ENCODE measurements around the gene SLIT1.

SLIT1 gene

GRCh38 chr10:97199152-97199551, 13.4 kb upstream of the SLIT1 start:
- DNase-seq: no peak

- DNase-seq: no peak
Observed at GRCh38 chr10:97197030-97197500, 11.3 kb upstream of the SLIT1 start.

- peak; percentile 12 for DNase-seq
Observed at GRCh38 chr10:97196223-97197029, 10.7 kb upstream of the SLIT1 start.

DNA sequence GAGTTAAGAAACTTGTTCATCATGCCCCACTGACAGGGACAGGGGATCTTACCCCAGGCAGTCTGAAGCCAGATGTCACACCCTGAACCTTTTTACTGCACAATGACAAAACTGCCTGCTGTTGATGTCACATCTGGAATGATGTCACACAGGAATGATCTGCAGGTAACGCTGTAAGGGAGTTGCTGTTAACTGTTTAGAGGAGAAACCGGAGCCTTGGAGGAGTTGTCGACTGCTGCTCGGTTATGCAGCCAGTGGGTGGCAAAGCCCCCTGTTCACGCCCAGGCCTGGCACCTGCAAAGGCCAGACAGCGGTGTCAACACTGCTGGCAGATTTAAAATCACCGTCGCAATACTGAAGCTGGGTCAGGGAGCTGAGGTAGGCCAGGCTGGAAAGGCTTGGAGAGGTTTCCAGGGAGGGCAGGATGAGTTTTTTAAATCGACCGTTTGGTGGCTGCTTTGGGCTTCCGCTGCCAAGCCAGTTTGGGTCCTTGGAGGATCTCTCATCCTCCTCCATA, 10.0 kb upstream of the SLIT1 start:
- DNase-seq: no peak

DNA sequence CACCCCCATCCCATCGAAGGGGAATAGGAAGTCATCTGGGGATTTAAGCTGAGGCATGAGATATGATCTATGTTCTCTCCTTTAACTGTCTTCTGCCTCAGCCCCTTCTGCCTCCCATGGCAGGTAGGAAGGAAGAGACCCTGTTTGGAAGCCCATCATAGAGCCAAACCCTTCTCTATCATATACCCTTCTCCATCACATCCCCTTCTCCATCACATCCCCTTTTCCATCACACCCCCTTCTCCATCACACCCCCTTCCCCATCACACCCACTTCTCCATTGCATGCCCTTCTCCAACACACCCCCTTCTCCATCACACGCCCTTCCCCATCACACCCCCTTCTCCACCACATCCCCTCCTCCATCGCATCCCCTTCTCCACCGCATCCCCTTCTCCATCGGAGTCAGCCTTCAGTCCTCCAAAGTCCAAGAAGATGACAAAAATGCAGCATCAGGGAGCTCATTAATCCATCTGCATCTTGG, 7.2 kb upstream of the SLIT1 start:
- no peak for DNase-seq

GRCh38 chr10:97190450-97190849, 4.7 kb upstream of the SLIT1 start:
- no peak for DNase-seq

DNA sequence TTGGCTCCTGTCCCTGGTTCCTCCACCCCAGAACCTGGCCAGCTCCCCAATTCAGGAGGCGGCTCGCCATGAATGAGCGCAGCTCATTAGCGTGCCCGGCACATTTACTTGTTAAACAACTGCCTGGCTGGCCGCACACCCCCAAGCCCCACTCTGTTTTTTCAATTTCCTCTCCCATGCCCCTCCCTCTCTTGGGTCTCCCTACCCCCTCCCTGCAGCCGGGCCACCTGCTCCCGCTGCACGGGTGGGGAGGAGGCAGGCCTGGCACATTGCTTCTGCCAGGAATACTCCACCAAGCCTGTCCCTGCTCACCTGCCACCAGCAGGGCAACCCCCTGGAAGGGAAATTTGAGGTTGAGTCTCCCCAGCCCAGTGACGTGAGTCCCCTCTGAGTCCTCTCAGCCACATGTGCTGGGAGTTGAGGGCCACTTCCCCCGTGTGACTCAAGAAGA, 2.5 kb upstream of the SLIT1 start:
- no peak for DNase-seq

DNA sequence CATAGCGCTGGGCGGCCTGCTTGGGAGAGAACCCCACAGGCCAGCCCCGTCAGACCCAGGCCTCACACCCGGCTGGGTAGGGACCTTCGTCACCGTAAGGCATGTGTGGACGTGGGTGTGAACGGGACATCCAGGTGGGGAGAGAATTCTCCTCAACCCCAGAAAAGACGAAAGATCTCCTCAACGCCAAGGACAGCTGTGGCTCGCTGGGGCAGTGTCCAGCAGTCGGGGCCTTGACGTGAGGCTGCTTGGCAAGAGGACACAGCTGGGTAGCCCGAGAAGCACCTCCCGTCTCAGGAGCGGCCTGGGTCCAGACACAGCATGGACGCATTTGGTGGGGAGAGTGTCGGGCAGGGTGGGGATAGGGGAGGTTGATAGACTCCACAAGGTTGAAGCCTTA, 1.2 kb upstream of the SLIT1 start:
- DNase-seq: no peak

GRCh38 chr10:97184971-97185325, 811 bp downstream of the SLIT1 start:
- DNase-seq: no peak

- DNase-seq: no peak
Observed at GRCh38 chr10:97183314-97183713, 2.4 kb downstream of the SLIT1 start.

DNA sequence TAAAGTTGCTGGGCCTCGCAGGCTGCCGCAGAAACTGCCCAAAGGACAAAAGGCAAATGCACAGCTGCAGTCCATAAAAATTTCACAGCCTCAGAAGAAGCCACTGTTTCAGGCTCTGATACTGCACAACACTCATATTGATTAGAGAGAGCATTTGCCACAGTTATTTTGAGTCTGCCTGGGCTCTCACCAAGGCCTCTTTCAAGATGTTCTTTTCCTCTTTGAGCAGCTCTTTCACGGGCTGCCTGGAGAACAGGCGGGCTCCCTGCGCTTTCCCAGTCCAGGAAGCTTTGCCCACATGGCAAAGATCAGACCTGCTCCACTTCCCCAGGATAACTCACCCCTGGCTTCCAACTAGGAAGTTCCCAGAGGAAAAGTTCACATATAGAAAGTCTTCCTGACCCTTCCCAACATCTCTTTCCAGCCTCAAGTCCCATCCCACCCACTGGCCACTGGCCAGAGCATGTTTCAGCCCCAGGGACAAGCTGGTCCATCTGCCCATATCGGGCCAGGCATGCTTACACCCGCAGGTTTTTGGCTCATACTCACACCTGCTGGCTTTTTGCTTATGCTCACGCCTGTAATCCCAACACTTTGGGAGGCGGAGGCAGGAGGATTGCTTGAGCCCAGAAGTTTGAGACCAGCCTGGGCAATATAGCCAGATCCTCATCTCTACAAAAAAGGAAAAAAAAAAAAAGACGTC, 3.3 kb downstream of the SLIT1 start:
- no peak for DNase-seq

GRCh38 chr10:97180986-97181385, 4.8 kb downstream of the SLIT1 start:
- no peak for DNase-seq

DNA sequence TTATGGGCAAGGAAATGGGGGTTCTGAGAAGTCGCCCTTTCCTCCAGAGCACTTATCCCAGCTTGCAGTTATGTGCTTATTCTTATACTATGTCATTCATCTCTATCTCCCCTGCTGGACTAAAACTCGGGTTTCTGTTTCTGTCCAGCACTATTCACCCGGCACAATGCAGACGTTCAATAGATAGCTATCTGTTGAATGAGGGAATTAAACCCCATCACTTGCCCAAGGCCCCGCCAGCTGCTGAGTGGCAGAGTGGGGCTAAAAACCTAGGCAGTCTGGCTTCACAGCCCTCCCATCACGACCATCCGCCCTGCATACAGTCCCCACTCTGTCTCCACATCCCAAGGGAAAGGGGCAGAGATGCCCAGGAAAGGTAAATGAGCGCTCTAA, 5.4 kb downstream of the SLIT1 start:
- no peak for DNase-seq

DNA sequence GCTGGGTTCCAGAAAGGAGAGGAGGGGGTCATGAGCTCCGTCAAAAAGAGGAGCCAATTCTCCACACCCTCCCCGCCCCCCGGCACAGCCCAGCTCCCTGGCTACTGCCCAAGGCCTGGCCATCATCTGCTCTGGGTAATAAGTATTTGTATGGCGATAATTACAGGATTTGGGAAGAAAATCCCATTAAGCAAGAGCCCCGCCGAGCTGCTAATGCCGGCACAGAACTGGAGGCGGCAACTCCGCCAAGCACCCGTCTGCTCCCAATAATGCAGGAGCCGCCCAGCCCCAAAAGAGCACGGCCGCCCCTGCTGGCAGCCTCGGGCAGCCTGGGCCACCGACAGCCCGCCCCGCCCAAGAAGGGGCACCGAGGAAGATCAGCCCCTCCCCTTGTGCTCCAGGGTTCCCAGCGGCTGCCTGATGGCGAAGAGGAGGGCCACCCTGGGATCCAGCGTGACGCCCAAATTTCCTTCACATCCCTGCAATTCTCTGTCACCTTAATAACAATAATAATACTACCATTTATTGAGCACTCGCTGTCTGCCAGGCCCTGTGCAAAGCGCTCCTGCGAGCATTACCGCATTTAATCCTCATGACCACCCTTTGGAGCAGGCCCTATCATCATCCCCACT, 5.9 kb downstream of the SLIT1 start:
- DNase-seq: peak; percentile 33

DNA sequence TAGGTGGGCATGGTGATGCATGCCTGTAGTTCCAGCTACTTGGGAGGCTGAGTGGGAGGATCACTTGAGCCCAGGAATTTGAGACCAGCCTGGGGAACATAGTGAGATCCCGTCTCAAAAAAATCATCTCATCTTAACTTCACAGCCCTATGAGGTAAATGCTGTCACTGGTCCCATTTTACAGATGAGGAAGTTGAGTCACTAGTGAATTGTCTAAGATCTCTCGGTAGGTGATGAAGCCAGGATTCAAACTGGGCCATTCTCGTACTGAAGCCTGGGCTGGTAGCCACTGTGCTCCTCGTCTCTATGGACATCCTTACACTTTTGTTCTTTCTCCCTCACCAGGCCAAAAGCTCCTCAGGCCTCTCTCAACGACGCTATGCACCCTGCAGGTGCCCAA, 6.4 kb downstream of the SLIT1 start:
- DNase-seq: no peak

- DNase-seq: no peak
Observed at GRCh38 chr10:97178074-97178473, 7.7 kb downstream of the SLIT1 start.

DNA sequence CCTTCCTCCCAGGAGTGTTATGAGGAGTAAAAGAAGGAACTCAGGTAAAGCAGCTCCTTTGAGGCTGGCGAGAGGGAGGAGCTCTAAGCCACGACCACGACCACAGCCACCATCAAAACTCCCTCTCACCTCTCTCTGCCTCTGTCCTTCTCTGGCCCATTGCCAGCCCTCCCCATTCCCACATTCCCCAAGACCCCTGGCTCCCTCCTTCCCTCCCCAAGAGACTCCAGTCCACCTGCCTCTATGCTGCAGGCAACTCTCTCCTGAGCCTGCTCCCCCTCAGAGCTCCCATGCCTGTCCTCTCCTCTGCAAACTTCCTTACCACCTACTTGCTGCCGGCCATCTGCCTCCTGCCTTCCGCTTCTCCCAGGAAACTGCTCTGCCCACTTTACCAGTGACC, 9.5 kb downstream of the SLIT1 start:
- DNase-seq: no peak

GRCh38 chr10:97175586-97175985, 10.2 kb downstream of the SLIT1 start:
- DNase-seq: no peak

- no peak for DNase-seq
Observed at GRCh38 chr10:97174941-97175340, 10.8 kb downstream of the SLIT1 start.

GRCh38 chr10:97174276-97174775, 11.4 kb downstream of the SLIT1 start:
- DNase-seq: no peak

DNA sequence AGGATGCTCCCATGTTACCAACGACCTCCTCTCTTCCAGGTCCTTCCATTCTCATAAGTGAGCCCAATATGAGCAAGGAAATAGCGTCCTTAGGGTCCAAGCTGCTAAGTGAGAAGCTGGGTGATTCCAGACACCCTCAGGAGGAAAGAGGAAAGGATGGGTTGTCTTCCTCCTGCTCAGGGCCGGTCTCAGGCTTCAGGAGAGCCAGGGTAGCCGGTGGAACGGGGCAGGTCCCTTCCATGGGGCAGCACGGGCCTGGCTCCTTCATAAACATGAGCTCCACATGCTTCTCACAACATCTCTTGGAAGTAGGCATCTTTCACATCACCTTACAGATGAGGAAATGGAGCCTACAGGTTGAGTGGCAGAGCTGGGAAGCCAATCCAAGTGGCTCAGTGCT, 12.7 kb downstream of the SLIT1 start:
- no peak for DNase-seq

DNA sequence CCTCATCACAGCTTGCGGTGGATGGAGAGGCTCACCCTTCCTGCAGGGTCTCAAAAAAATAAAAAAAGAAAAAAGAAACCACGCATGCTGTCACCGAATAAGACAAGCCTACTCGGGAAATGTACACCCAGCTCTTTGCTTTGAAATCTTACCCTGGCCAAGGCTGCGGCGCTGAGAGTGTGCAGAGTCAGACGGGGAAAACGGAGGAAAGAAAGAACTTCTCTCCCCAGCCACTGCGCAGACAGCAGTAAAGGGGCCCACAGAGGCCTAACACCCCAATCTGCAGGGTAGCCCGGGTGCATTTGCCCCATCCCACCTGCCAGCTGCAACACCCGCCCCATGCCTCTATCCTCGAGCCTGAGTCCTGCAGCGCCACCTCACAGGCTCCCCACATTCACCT, 14.8 kb downstream of the SLIT1 start:
- DNase-seq: no peak

DNA sequence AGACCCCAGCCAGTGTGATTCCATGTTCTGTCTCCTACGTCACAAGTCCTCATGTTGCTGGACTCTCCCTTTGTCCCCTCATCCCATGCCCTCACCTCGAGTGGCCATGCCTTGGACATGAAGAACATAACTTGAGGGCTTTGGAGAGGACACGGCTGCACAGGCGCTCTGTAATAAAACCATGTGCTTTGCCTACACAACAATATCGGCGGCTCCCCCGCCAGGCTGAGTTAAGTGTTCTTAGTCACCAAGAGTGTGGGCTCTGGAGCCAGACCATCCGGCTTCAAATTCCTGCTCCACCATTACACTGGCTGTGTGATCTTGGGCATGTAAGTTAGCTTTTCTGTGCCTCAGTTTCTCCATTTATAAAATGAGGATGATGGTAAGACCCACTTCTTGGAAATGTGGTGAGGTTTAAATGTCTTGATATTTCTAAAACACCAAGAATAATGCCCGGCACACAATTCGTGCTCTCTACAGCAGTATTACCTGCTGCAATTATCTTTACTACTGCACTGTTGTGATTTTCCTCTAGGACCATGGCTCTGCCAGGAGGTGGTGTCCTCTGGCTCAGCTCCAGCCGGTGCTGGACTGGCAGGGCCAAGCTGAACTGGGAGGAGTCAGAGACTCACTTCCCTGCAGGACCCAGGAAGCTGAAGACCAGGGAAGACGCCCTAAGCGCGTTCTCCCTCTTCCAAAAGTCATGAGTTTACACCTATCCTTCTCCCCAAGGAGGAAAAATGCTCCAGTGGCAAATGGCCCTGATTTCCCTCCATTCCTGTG, 15.7 kb downstream of the SLIT1 start:
- DNase-seq: no peak

All from DMS 273 treated with DMSO at 0.1 percent for 48 hours (cell line).